ENCODE results near the gene GPR65.

GRCh38 chr14:87960013-87960787 lies 44.7 kb upstream of the GPR65 start:
- TF ChIP-seq CTCF (IDR thresholded peaks at IDR 0.05) (no peak), POLR2A (IDR thresholded peaks at IDR 0.05) (no peak)
